ENCODE measurements around the gene PHACTR2.

PHACTR2 gene

DNA sequence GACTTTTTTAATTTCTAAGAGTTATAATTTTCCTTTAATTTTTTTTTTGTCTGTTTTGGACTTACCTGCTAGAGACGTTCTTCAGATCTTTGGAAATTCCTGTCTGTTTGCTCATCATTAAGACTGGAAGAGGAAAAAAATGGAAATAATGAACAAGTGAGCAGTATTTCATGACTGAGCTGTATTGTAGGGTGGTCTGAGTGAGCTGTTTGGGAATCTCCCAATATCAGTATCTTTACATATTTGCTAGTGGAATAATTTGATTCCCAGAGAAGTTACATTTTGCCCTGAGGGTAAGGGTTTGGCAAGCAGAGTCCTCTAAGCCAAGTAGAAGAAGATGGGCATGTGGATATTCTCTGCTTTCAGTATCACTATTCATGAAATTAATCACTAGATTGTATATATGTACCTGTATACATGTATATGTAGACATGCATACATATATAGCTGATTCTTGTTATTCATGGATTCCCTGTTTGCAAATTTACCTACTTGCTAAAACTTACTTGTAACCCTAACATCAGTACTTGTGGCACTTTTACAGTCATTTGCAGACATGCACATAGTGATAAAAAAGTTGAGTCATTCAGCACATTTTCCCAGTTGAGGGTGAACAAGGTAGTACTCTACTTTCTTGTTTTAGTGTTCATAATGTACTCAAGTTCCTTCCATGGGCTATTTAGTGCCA is 200.0 kb downstream of the PHACTR2 start:
- DNase-seq: no peak
- Histone ChIP-seq H3K9me3 (replicated peaks; ENCODE audit: insufficient read depth, low read length) (no peaks in the 10 kb centered on the region), H4K20me1 (ENCODE audit: insufficient read depth, low read length) (no peaks in the 10 kb centered on the region), H2AFZ (ENCODE audit: low read length) (no peak overlapping the region), H3K4me3 (ENCODE audit: low read length) (no peak overlapping the region), H3K4me1 (ENCODE audit: low read length) (no peaks in the 10 kb centered on the region), H3K36me3 (replicated peaks; ENCODE audit: insufficient read depth, low read length) (no peaks in the 10 kb centered on the region), H3F3A (ENCODE audit: insufficient read depth, low read length) (no peaks in the 10 kb centered on the region), H3K9me2 (replicated peaks; ENCODE audit: insufficient read depth, low read length) (no peaks in the 10 kb centered on the region), H3K4me2 (ENCODE audit: low read depth, low read length) (no peak overlapping the region), H3K27ac (ENCODE audit: low read length) (no peak overlapping the region), H3K9ac (ENCODE audit: low read length) (no peak overlapping the region), H3K79me2 (ENCODE audit: low read length) (no peaks in the 10 kb centered on the region), H3K27me3 (replicated peaks; ENCODE audit: insufficient read depth, low read length) (no peaks in the 10 kb centered on the region)
- no peak for TF ChIP-seq EZH2phosphoT487 (IDR thresholded peaks at IDR 0.05; ENCODE audit: low read length)
- TF ChIP-seq, protein P1, sequence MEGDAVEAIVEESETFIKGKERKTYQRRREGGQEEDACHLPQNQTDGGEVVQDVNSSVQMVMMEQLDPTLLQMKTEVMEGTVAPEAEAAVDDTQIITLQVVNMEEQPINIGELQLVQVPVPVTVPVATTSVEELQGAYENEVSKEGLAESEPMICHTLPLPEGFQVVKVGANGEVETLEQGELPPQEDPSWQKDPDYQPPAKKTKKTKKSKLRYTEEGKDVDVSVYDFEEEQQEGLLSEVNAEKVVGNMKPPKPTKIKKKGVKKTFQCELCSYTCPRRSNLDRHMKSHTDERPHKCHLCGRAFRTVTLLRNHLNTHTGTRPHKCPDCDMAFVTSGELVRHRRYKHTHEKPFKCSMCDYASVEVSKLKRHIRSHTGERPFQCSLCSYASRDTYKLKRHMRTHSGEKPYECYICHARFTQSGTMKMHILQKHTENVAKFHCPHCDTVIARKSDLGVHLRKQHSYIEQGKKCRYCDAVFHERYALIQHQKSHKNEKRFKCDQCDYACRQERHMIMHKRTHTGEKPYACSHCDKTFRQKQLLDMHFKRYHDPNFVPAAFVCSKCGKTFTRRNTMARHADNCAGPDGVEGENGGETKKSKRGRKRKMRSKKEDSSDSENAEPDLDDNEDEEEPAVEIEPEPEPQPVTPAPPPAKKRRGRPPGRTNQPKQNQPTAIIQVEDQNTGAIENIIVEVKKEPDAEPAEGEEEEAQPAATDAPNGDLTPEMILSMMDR (IDR thresholded peaks at IDR 0.05; ENCODE audit: low read length): no peak

DNA sequence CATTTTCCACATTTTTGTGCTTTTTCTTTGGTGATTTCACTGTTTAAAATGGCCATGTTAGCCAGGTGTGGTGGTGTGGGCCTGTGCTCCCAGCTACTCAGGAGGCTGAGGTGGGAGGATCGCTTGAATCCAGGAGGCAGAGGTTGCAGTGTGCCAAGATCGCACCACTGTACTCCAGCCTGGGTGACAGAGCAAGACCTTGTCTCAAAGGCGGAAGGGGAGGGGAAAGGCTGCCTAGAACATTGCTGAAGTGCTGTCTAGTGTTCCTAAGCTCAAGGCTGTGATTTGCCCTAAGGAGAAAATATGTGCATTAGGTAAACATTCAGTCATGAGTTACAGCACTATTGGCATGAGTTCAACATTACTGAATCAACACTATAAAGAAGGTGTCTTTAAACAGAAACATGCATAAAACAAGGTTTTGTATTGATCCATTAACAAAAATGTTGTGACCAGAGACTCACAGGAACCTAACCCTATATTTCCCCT is 200.6 kb downstream of the PHACTR2 start:
- Histone ChIP-seq H3F3A (ENCODE audit: insufficient read depth, low read length) (no peaks in the 10 kb centered on the region), H3K4me2 (ENCODE audit: low read depth, low read length) (no peak overlapping the region), H3K4me1 (ENCODE audit: low read length) (no peaks in the 10 kb centered on the region), H3K79me2 (ENCODE audit: low read length) (no peaks in the 10 kb centered on the region), H3K9me3 (replicated peaks; ENCODE audit: insufficient read depth, low read length) (no peaks in the 10 kb centered on the region), H3K9ac (ENCODE audit: low read length) (no peak overlapping the region), H4K20me1 (ENCODE audit: insufficient read depth, low read length) (no peaks in the 10 kb centered on the region), H3K9me2 (replicated peaks; ENCODE audit: insufficient read depth, low read length) (no peaks in the 10 kb centered on the region), H2AFZ (ENCODE audit: low read length) (no peak overlapping the region), H3K36me3 (replicated peaks; ENCODE audit: insufficient read depth, low read length) (no peaks in the 10 kb centered on the region), H3K27me3 (replicated peaks; ENCODE audit: insufficient read depth, low read length) (no peaks in the 10 kb centered on the region), H3K27ac (ENCODE audit: low read length) (no peak overlapping the region), H3K4me3 (ENCODE audit: low read length) (no peak overlapping the region)
- TF ChIP-seq EZH2phosphoT487 (IDR thresholded peaks at IDR 0.05; ENCODE audit: low read length): no peak
- TF ChIP-seq, protein P1 (IDR thresholded peaks at IDR 0.05; ENCODE audit: low read length): no peak
- no peak for TF ChIP-seq EZH2 (optimal IDR thresholded peaks at IDR 0.05; ENCODE audit: low read depth, low read length)
- no peak for DNase-seq

DNA sequence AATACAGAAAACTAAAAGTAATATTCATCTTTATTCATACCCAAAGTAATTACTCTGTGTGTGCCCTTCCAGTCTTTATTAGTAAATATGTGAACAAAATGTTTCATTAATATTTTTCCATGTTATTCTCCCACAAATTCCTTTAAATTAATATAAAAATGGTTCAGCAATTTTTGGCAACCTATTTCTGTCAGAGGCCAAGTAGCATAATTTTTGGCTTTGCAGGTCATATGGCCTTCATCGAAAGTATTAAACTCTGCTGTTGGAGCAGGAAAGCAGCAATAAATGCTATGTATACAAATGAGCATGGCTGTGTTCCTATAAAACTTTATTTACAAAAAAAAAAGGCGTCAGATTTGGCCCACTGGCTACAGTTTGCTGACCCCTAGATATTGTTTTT is 202.6 kb downstream of the PHACTR2 start:
- Histone ChIP-seq H4K20me1 (ENCODE audit: insufficient read depth, low read length) (no peaks in the 10 kb centered on the region), H3K9ac (ENCODE audit: low read length) (no peak overlapping the region), H3K9me2 (replicated peaks; ENCODE audit: insufficient read depth, low read length) (no peaks in the 10 kb centered on the region), H3K4me1 (ENCODE audit: low read length) (no peaks in the 10 kb centered on the region), H3K9me3 (replicated peaks; ENCODE audit: insufficient read depth, low read length) (no peaks in the 10 kb centered on the region), H3K79me2 (ENCODE audit: low read length) (no peaks in the 10 kb centered on the region), H3K27ac (ENCODE audit: low read length) (no peak overlapping the region), H2AFZ (ENCODE audit: low read length) (no peak overlapping the region), H3K36me3 (replicated peaks; ENCODE audit: insufficient read depth, low read length) (no peaks in the 10 kb centered on the region), H3K4me3 (ENCODE audit: low read length) (no peak overlapping the region), H3F3A (ENCODE audit: insufficient read depth, low read length) (no peaks in the 10 kb centered on the region), H3K27me3 (replicated peaks; ENCODE audit: insufficient read depth, low read length) (no peaks in the 10 kb centered on the region), H3K4me2 (ENCODE audit: low read depth, low read length) (no peak overlapping the region)
- no peak for DNase-seq
- TF ChIP-seq, protein P1 (IDR thresholded peaks at IDR 0.05; ENCODE audit: low read length): no peak
- TF ChIP-seq EZH2phosphoT487 (IDR thresholded peaks at IDR 0.05; ENCODE audit: low read length) (no peak), EZH2 (optimal IDR thresholded peaks at IDR 0.05; ENCODE audit: low read depth, low read length) (no peak)

Data from MM.1S (cell line).